Lower leg skin (tissue), 3 donors: ENCODE results near the gene MET.

Experiments
- POLR2A ChIP-seq, 2 donors: fragments of 450-650 bp; IDR thresholded peaks; one replicate each; pipeline ENCODE4 v1.6.1; 2016 to 2017; ENCODE audit warnings: antibody characterized with exemption in 2 of 2, mild to moderate bottlenecking in 1 of 2, moderate library complexity in 1 of 2
- TF ChIP-seq, protein P1 (sequence below), 3 donors: fragments of 450-650 bp; IDR thresholded peaks; one replicate each; pipeline ENCODE4 v1.5.1; 2016; ENCODE audit warnings: antibody characterized with exemption in 3 of 3, mild to moderate bottlenecking in 3 of 3, moderate library complexity in 2 of 3

DNA sequence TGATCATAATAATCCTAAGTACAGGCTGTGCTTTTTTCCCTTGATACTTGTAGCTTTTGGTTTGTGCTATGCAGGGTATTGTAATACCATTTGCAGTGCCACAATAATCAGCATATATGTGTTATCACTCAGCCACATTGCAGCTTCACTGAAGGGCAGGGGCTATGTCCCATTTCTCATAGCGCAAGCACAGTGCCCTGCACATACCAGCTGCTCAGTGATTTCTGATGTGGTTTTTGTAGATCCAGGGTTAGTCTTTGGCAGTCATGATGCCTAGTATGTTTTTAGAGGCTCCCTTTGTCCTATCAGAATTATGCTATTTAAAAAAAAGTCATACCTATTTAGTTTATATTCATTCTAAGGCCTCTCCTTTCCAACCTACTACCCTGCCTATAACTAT lies 25.8 kb downstream of the MET start:
- no peak for TF ChIP-seq POLR2A (IDR thresholded peaks at IDR 0.05)
- TF ChIP-seq, protein P1, sequence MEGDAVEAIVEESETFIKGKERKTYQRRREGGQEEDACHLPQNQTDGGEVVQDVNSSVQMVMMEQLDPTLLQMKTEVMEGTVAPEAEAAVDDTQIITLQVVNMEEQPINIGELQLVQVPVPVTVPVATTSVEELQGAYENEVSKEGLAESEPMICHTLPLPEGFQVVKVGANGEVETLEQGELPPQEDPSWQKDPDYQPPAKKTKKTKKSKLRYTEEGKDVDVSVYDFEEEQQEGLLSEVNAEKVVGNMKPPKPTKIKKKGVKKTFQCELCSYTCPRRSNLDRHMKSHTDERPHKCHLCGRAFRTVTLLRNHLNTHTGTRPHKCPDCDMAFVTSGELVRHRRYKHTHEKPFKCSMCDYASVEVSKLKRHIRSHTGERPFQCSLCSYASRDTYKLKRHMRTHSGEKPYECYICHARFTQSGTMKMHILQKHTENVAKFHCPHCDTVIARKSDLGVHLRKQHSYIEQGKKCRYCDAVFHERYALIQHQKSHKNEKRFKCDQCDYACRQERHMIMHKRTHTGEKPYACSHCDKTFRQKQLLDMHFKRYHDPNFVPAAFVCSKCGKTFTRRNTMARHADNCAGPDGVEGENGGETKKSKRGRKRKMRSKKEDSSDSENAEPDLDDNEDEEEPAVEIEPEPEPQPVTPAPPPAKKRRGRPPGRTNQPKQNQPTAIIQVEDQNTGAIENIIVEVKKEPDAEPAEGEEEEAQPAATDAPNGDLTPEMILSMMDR (IDR thresholded peaks at IDR 0.05) = no peak
